Epithelial cell of alveolus of lung (primary cell): ENCODE measurements around the gene TCEANC. TPM values are rescaled to one million over a fixed set of nuclear protein-coding genes. Genes with fewer than 3 reads are reported as not detected.

Experiments
- total RNA-seq: library from RNA; depleted of rRNA; stranded (reverse); fragments of >200 nt; gene quantifications from 2 replicates; pipeline ENCODE4 v1.2.1, GENCODE V29; 2015

The TCEANC gene, protein sequence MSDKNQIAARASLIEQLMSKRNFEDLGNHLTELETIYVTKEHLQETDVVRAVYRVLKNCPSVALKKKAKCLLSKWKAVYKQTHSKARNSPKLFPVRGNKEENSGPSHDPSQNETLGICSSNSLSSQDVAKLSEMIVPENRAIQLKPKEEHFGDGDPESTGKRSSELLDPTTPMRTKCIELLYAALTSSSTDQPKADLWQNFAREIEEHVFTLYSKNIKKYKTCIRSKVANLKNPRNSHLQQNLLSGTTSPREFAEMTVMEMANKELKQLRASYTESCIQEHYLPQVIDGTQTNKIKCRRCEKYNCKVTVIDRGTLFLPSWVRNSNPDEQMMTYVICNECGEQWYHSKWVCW
- total RNA-seq = 1.2 and 1.7 TPM in 2 replicates

GRCh38 chrX:13652850-13653693, at the start of gene TCEANC:
TSS of gene TCEANC (plus strand) at chrX:13653141. CDS start at chrX:13662509, 9,368 bp downstream.

GRCh38 chrX:13688958-13689740, 36.2 kb downstream of the TCEANC start, which contains the start of gene RAB9A:
TSS of gene RAB9A (plus strand) at chrX:13689128. CDS start at chrX:13708747, 19,619 bp downstream.

Other genes with a start within 250 kb of the TCEANC start
- not detected in 2 replicates for gene EGFL6, start 83.5 kb upstream of the TCEANC start, total RNA-seq
- gene RAB9A, start 36.0 kb downstream of the TCEANC start, total RNA-seq = 19.9 and 38.9 TPM in 2 replicates
- gene TRAPPC2, start 81.5 kb downstream of the TCEANC start, total RNA-seq = 5.6 and 20.6 TPM in 2 replicates
- 3.7 and 17.2 TPM in 2 replicates for gene OFD1, start 81.6 kb downstream of the TCEANC start, total RNA-seq
- gene GPM6B, start 164.0 kb downstream of the TCEANC start, total RNA-seq = 2.3 and 5.3 TPM in 2 replicates